Measurements from ENCODE around the gene DLG5. TPM values are rescaled to one million over a fixed set of nuclear protein-coding genes. Genes with fewer than 3 reads are reported as not detected.

Gene DLG5
- total RNA-seq, 1 experiment from 2014 or later, result 81.7 TPM

GRCh38 chr10:77963901-77964300 lies 37.3 kb upstream of the DLG5 start:
- BruUV-seq (replicated peaks), result no TSS peak
- TF ChIP-seq, protein P1, sequence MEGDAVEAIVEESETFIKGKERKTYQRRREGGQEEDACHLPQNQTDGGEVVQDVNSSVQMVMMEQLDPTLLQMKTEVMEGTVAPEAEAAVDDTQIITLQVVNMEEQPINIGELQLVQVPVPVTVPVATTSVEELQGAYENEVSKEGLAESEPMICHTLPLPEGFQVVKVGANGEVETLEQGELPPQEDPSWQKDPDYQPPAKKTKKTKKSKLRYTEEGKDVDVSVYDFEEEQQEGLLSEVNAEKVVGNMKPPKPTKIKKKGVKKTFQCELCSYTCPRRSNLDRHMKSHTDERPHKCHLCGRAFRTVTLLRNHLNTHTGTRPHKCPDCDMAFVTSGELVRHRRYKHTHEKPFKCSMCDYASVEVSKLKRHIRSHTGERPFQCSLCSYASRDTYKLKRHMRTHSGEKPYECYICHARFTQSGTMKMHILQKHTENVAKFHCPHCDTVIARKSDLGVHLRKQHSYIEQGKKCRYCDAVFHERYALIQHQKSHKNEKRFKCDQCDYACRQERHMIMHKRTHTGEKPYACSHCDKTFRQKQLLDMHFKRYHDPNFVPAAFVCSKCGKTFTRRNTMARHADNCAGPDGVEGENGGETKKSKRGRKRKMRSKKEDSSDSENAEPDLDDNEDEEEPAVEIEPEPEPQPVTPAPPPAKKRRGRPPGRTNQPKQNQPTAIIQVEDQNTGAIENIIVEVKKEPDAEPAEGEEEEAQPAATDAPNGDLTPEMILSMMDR (conservative IDR thresholded peaks at IDR 0.05), result no peak
- TF ChIP-seq EZH2 (IDR thresholded peaks at IDR 0.05; ENCODE audit: low read depth), result no peak
- Histone ChIP-seq H3F3A (ENCODE audit: insufficient read depth, low read depth) (peaks cover 6% of the 10 kb centered on the region; the same call in 1 of the 2 replicates), H3K27me3 (ENCODE audit: insufficient read depth, low read depth) (no peaks in the 10 kb centered on the region), H3K4me2 (no peak overlapping the region), H3K4me3 (no peak overlapping the region), H3K9me2 (ENCODE audit: insufficient read depth) (no peaks in the 10 kb centered on the region), H3K4me1 (replicated peaks; ENCODE audit: insufficient read depth) (peaks cover 13% of the 10 kb centered on the region), H3K27ac (no peak overlapping the region), H4K20me1 (ENCODE audit: insufficient read depth) (no peaks in the 10 kb centered on the region), H2AFZ (no peak overlapping the region), H3K36me3 (ENCODE audit: low read depth) (no peaks in the 10 kb centered on the region), H3K79me2 (ENCODE audit: low read depth) (no peaks in the 10 kb centered on the region), H3K9me3 (ENCODE audit: insufficient read depth, low read depth) (no peaks in the 10 kb centered on the region)
- intact Hi-C loops (cut with micrococcal nuclease; ENCODE audit: unreplicated experiment), result no loop called here
- ChIA-PET CTCF (no interaction called here), POLR2A (ENCODE audit: unreplicated experiment) (no interaction called here)
- no peak for DNase-seq

DNA sequence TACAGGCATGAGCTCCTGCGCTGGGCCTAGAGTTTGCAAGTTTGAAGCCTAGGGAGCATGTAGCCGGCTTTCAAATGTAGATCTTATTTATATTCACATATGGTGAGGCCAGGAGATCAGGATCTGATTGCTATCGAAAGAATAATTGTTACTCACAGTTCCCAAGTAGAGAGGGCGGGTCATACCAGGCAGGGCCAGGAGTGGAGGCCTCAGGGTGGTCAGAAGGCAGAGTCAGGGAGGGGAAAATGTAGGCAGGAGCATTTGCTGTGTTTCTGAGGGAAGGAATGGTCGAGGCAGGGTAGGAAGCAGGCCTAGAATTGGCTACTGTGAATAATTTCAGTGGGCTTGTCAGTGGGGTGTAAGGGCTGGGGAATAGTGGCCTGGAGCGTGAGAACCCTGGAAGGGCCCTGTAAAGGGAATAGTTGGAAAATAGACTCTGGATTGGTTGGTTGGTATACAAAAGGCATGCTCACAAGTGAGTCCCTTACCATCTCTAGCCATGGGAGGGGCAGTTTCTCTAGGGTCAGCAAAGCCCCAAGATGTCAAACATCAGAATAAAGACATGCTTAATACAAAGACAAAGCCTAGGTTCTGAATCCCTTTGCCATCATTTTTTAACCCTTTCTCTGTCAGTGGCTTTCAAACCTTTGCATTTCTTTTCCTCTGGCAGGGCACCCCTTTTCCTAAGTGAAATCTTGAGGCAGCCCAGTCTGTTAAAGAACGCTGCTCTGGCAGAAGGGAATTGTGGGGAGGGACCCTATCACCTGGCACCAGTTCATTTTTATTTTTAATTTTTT lies 36.0 kb upstream of the DLG5 start:
- TF ChIP-seq, protein P1 (conservative IDR thresholded peaks at IDR 0.05), result no peak
- no peak for TF ChIP-seq EZH2 (IDR thresholded peaks at IDR 0.05; ENCODE audit: low read depth)
- no peaks in the 10 kb centered on the region for H3K79me2 ChIP-seq (ENCODE audit: low read depth)
- H3K4me1 ChIP-seq (replicated peaks; ENCODE audit: insufficient read depth), result peaks cover 13% of the 10 kb centered on the region
- intact Hi-C loops (cut with micrococcal nuclease; ENCODE audit: unreplicated experiment), result no loop called here
- DNase-seq, result no peak
- ChIA-PET CTCF (no interaction called here), POLR2A (ENCODE audit: unreplicated experiment) (no interaction called here)
- H3K4me2 ChIP-seq, result no peak overlapping the region
- no peaks in the 10 kb centered on the region for H3K27me3 ChIP-seq (ENCODE audit: insufficient read depth, low read depth)
- no peaks in the 10 kb centered on the region for H3K9me2 ChIP-seq (ENCODE audit: insufficient read depth)
- H3K36me3 ChIP-seq (ENCODE audit: low read depth), result no peaks in the 10 kb centered on the region
- peaks cover 6% of the 10 kb centered on the region; the same call in 1 of the 2 replicates for H3F3A ChIP-seq (ENCODE audit: insufficient read depth, low read depth)
- no TSS peak for BruUV-seq (replicated peaks)
- H3K9me3 ChIP-seq (ENCODE audit: insufficient read depth, low read depth), result no peaks in the 10 kb centered on the region
- H3K27ac ChIP-seq, result no peak overlapping the region
- no peak overlapping the region for H2AFZ ChIP-seq
- H3K4me3 ChIP-seq, result no peak overlapping the region
- H4K20me1 ChIP-seq (ENCODE audit: insufficient read depth), result no peaks in the 10 kb centered on the region

DNA sequence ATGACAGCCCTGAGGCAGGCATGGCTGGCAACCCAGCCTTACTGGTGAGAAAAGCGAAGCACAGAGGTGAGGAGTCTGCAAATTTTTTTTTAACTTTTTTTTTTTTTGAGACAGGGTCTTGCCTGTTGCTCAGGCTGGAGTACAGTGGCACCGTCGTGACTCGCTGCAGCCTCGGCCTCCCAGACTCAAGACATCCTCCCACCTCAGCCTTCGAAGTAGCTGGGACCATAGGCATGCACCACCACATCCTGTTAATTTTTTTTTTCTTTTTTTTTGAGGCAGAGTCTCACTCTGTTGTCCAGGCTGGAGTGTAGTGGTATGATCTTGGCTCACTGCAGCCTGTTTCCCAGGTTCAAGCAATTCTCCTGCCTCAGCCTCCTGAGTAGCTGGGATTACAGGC lies 35.1 kb upstream of the DLG5 start:
- DNase-seq, result no peak
- Histone ChIP-seq H3K9me3 (ENCODE audit: insufficient read depth, low read depth) (no peaks in the 10 kb centered on the region), H3K36me3 (ENCODE audit: low read depth) (no peaks in the 10 kb centered on the region), H3K4me3 (no peak overlapping the region), H2AFZ (no peak overlapping the region), H3K9me2 (ENCODE audit: insufficient read depth) (no peaks in the 10 kb centered on the region), H3F3A (ENCODE audit: insufficient read depth, low read depth) (peaks cover 6% of the 10 kb centered on the region; the same call in 1 of the 2 replicates), H3K4me1 (replicated peaks; ENCODE audit: insufficient read depth) (peaks cover 13% of the 10 kb centered on the region), H4K20me1 (ENCODE audit: insufficient read depth) (no peaks in the 10 kb centered on the region), H3K4me2 (no peak overlapping the region), H3K27ac (no peak overlapping the region), H3K27me3 (ENCODE audit: insufficient read depth, low read depth) (no peaks in the 10 kb centered on the region), H3K79me2 (ENCODE audit: low read depth) (no peaks in the 10 kb centered on the region)
- ChIA-PET CTCF (no interaction called here), POLR2A (ENCODE audit: unreplicated experiment) (no interaction called here)
- BruUV-seq (replicated peaks), result no TSS peak
- intact Hi-C loops (cut with micrococcal nuclease; ENCODE audit: unreplicated experiment), result no loop called here
- TF ChIP-seq EZH2 (IDR thresholded peaks at IDR 0.05; ENCODE audit: low read depth), result no peak
- TF ChIP-seq, protein P1 (conservative IDR thresholded peaks at IDR 0.05), result no peak

Data from PC-9 (cell line).